ENCODE measurements around the gene HERC5. TPM values are rescaled to one million over a fixed set of nuclear protein-coding genes. Genes with fewer than 3 reads are reported as not detected.

HERC5 gene
- total and polyA plus RNA-seq, 4 donors = 3.9 to 7.8 (median 5.4) TPM

GRCh38 chr4:88467392-88467791, 10.5 kb downstream of the HERC5 start:
- H3K36me3 ChIP-seq (ENCODE audit: control insufficient read depth in 4 of 4, insufficient read depth in 4 of 4, low read length in 4 of 4) = peaks cover 3 to 23% (median 8%) of the 10 kb centered on the region in 4 donors
- ATAC-seq (ENCODE audit: insufficient read depth, low FRiP score) = no peak
- 73 to 84% methylated on average over 2 of the region's 2 CpGs for WGBS, 2 donors

DNA sequence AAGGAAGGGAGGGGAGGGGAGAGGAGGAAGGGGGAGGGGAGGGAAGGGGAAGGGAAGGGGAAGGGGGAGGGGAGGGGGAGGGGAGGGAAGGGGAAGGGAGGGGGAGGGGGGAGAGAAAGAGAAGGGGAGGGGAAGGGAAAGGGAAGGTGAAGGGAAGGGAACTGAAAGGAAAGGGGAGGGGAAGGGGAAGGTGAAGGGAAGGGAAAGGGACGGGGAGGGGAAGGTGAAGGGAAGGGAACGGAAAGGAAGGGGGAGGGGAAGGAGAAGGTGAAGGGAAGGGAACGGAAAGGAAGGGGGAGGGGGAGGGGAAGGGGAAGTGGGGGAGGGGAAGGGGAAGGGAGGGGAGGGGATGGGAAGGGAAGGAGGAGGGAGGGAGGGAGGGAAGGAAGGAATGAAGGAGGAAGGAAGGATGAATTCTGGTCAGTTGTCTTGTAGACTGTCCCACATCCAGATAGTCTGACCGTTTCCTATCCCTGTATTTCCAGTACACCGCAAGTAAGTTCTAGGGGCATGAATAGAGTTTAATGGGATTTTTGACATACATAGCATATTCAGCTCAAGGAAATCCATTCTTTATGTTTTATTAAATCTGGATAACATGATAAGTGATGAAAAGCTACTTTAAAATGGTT, 20.4 kb downstream of the HERC5 start:
- Histone ChIP-seq H3K9me3 (ENCODE audit: control insufficient read depth in 4 of 4, insufficient read depth in 3 of 4, low read length in 3 of 4) (no peaks in the 10 kb centered on the region), H3K9ac (ENCODE audit: insufficient read depth in 1 of 2, low read length in 2 of 2) (no peak overlapping the region), H3K4me1 (ENCODE audit: control insufficient read depth in 5 of 5, insufficient read depth in 5 of 5, low read length in 5 of 5) (peaks cover 0 to 3% (median 0%) of the 10 kb centered on the region in 5 donors), H3K27me3 (ENCODE audit: control insufficient read depth in 3 of 3, insufficient read depth in 3 of 3, low read length in 2 of 3) (peaks cover 0 to 3% (median 0%) of the 10 kb centered on the region in 3 donors), H3K27ac (ENCODE audit: low read depth in 1 of 2, low read length in 1 of 2) (no peak overlapping the region), H3K4me3 (no peak overlapping the region), H3K36me3 (ENCODE audit: control insufficient read depth in 4 of 4, insufficient read depth in 4 of 4, low read length in 4 of 4) (peaks cover 0 to 12% (median under 1%) of the 10 kb centered on the region in 4 donors)
- ATAC-seq (ENCODE audit: insufficient read depth, low FRiP score) (no peak), DNase-seq (no peak)
- WGBS, 2 donors = 57 to 75% methylated on average over 5 of the region's 5 CpGs
- no peak for TF ChIP-seq CTCF (IDR thresholded peaks at IDR 0.05; ENCODE audit: control extremely low read depth, extremely low read depth)

More at GRCh38 chr4:88467392-88467791, 10.5 kb downstream of the HERC5 start:
- Histone ChIP-seq H3K9ac (ENCODE audit: insufficient read depth in 1 of 2, low read length in 2 of 2) (no peak overlapping the region), H3K9me3 (ENCODE audit: control insufficient read depth in 4 of 4, insufficient read depth in 3 of 4, low read length in 3 of 4) (no peaks in the 10 kb centered on the region), H3K27me3 (ENCODE audit: control insufficient read depth in 3 of 3, insufficient read depth in 3 of 3, low read length in 2 of 3) (peaks cover 0 to under 1% (median 0%) of the 10 kb centered on the region in 3 donors), H3K4me3 (no peak overlapping the region), H3K27ac (ENCODE audit: low read depth in 1 of 2, low read length in 1 of 2) (no peak overlapping the region), H3K4me1 (ENCODE audit: control insufficient read depth in 5 of 5, insufficient read depth in 5 of 5, low read length in 5 of 5) (no peaks in the 10 kb centered on the region)
- TF ChIP-seq CTCF (IDR thresholded peaks at IDR 0.05; ENCODE audit: control extremely low read depth, extremely low read depth) = no peak
- DNase-seq = no peak

GRCh38 chr4:88478247-88478646, 21.3 kb downstream of the HERC5 start:
- Histone ChIP-seq H3K36me3 (ENCODE audit: control insufficient read depth in 4 of 4, insufficient read depth in 4 of 4, low read length in 4 of 4) (peaks cover 0 to 12% (median under 1%) of the 10 kb centered on the region in 4 donors), H3K4me3 (no peak overlapping the region), H3K9ac (ENCODE audit: insufficient read depth in 1 of 2, low read length in 2 of 2) (no peak overlapping the region), H3K27me3 (ENCODE audit: control insufficient read depth in 3 of 3, insufficient read depth in 3 of 3, low read length in 2 of 3) (no peaks in the 10 kb centered on the region), H3K27ac (ENCODE audit: low read depth in 1 of 2, low read length in 1 of 2) (no peak overlapping the region), H3K9me3 (ENCODE audit: control insufficient read depth in 4 of 4, insufficient read depth in 3 of 4, low read length in 3 of 4) (no peaks in the 10 kb centered on the region), H3K4me1 (ENCODE audit: control insufficient read depth in 5 of 5, insufficient read depth in 5 of 5, low read length in 5 of 5) (peaks cover 0 to 3% (median 0%) of the 10 kb centered on the region in 5 donors)
- DNase-seq (no peak), ATAC-seq (ENCODE audit: insufficient read depth, low FRiP score) (no peak)
- WGBS, 2 donors = 93% methylated on average over 2 of the region's 2 CpGs
- no peak for TF ChIP-seq CTCF (IDR thresholded peaks at IDR 0.05; ENCODE audit: control extremely low read depth, extremely low read depth)

Measured in lung (tissue), 12 donors.